ENCODE measurements around the gene SMIM14.

The SMIM14 gene

DNA sequence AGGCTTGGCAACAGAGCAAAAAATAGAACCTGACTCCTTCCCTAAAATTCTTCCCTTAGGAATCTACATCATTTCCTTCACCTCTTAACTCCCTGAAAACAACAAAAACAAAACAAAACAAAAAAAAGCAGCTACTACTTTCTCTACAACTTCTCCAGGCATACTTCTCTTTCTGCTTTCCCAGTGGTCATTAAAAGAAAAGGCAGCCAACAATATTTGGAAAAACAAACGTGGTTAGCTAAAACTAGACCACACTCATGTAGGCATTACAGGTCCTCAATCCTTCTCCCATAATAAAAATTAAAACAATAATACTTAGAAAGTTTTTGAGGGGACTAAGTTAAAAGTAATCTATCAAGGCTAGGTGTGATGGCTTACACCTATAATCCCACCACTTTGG is 29.0 kb upstream of the SMIM14 start:
- POLR2A ChIA-PET (ENCODE audit: low non-redundant PET) = no interaction called here
- CTCF ChIA-PET = no interaction called here
- no peak for DNase-seq (ENCODE audit: low spot score)
- TF ChIP-seq, protein P1, sequence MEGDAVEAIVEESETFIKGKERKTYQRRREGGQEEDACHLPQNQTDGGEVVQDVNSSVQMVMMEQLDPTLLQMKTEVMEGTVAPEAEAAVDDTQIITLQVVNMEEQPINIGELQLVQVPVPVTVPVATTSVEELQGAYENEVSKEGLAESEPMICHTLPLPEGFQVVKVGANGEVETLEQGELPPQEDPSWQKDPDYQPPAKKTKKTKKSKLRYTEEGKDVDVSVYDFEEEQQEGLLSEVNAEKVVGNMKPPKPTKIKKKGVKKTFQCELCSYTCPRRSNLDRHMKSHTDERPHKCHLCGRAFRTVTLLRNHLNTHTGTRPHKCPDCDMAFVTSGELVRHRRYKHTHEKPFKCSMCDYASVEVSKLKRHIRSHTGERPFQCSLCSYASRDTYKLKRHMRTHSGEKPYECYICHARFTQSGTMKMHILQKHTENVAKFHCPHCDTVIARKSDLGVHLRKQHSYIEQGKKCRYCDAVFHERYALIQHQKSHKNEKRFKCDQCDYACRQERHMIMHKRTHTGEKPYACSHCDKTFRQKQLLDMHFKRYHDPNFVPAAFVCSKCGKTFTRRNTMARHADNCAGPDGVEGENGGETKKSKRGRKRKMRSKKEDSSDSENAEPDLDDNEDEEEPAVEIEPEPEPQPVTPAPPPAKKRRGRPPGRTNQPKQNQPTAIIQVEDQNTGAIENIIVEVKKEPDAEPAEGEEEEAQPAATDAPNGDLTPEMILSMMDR (conservative IDR thresholded peaks at IDR 0.05; ENCODE audit: low read depth) = no peak
- H3K27ac ChIP-seq = no peak overlapping the region

DNA sequence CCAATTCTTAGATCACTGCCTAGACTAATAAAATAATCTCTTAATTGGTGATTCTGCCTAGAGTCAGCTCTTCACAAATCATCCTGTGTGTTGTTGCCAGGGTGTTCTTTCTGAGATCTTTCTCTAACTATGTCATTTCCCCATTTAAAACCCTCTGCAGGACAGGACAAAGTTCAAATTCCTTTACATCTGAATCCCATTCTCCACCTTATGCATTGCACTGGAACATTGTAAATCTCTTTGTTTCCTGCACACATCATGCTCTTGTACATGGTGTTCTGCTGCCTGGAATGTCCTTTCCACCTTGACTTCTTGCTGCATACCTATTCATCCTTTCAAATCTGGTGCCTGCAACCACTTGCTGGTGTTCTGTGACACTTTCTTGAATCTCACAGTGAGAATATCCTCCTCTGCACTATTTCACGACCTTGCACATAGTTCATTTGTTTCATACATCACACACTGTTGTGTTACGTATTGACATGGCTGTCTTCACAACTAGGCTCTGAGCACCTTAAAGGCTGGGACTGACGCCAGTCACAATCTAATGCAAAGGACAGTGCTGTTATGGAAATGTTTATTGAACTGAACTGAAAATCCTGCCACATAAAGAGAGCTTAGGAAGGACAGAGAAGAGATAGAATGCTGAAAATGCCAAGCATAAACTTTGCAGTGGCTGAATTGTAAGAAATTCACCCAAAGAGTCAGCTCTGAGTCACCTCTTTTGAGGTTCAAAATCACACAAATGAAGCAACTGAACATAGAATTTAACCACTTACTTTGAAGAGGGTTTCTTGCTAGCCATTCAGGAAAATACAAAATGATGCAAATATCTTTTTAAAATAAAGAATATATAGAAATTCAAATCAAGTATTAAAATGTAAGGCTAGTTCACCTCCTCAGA is 26.4 kb upstream of the SMIM14 start:
- TF ChIP-seq, protein P1 (conservative IDR thresholded peaks at IDR 0.05; ENCODE audit: low read depth) = no peak
- POLR2A ChIA-PET (ENCODE audit: low non-redundant PET) = no interaction called here
- no peak for DNase-seq (ENCODE audit: low spot score)
- CTCF ChIA-PET = no interaction called here
- H3K27ac ChIP-seq = no peak overlapping the region

DNA sequence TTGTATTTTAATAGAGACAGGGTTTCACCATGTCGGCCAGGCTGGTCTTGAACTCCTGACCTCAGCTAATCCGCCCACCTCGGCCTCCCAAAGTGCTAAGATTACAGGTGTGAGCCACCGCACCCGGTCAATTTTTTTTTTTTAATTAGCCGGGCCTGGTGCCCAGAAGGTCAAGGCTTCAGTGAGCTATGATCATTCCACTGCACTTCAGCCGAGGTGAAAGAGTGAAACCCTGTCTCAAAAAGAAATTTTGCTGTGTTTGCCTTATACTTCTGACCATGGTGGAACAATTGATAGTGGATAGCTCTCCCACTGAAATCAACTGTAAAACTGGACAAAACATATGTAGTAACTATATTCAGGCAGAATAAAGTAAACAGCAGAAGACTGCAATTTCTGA is 24.0 kb upstream of the SMIM14 start:
- POLR2A ChIA-PET (ENCODE audit: low non-redundant PET) = interaction anchor here (0.6 kb wide), 1 partner anchor 762 kb away, joined by 4 read pairs; no protein-coding TSS in a partner anchor
- CTCF ChIA-PET = no interaction called here
- TF ChIP-seq, protein P1 (conservative IDR thresholded peaks at IDR 0.05; ENCODE audit: low read depth) = no peak
- DNase-seq (ENCODE audit: low spot score) = no peak
- no peak overlapping the region for H3K27ac ChIP-seq

DNA sequence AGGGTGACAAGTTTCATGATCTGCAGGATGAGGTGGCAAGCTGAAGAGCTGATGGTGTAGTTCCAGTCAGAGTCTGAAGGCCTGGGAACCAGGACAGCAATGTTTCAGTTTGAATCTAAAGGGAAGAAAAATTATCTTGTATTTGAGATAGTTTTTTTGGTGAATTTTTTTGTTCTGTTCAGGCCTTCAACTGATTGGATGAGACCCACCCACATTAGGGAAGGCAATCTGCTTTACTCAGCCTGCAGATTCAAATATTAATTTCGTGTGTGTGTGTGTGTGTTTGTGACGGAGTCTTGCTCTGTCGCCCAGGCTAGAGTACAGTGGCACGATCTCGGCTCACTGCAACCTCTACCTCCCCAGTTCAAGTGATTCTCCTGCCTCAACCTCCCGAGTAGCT is 22.1 kb upstream of the SMIM14 start:
- TF ChIP-seq, protein P1 (conservative IDR thresholded peaks at IDR 0.05; ENCODE audit: low read depth) = no peak
- POLR2A ChIA-PET (ENCODE audit: low non-redundant PET) = no interaction called here
- CTCF ChIA-PET = interaction anchor here (0.6 kb wide), 1 partner anchor 36 kb away, joined by 5 read pairs; no protein-coding TSS in a partner anchor
- H3K27ac ChIP-seq = no peak overlapping the region
- DNase-seq (ENCODE audit: low spot score) = no peak

DNA sequence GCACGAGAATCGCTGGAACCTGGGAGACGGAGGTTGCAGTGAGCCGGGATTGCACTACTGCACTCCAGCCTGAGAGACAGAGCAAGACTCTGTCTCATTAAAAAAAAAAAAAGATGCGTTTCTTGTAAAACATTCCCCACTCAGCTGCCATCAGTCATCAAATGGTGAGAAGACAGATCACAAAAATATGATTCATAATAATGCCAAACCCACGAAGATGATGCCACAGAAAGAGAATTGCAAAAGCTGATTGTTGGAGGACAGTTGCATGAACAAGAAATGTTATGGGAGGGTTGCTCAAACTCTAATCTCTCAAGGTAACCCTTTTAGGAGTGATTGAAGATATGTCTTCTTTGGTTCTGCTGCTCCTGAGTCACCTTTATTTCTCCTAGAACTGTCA is 21.4 kb upstream of the SMIM14 start:
- CTCF ChIA-PET = interaction anchor here (0.6 kb wide), 1 partner anchor 36 kb away, joined by 5 read pairs; no protein-coding TSS in a partner anchor
- TF ChIP-seq, protein P1 (conservative IDR thresholded peaks at IDR 0.05; ENCODE audit: low read depth) = no peak
- POLR2A ChIA-PET (ENCODE audit: low non-redundant PET) = no interaction called here
- DNase-seq (ENCODE audit: low spot score) = no peak
- H3K27ac ChIP-seq = no peak overlapping the region

DNA sequence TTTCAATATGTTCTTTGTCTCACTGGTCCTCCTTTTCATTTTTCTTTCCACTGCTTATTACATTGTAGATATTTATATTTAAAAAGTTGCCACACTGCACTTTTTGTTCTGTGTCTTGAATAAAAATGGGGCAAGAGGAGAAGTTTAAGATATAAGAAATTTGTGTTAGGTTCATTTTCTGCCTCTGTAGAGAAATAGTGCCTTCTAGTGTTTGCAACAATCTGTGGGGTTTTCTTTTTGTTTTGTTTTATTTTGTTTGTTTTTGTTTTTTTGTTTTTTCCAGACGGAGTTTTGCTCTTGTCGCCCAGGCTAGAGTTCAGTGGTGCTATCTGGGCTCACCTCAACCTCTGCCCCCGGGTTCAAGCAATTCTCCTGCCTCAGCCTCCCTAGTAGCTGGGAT is 20.1 kb upstream of the SMIM14 start:
- CTCF ChIA-PET = interaction anchor here (0.6 kb wide), 2 partner anchors 189 to 218 kb away, joined by 3 read pairs; no protein-coding TSS in a partner anchor
- POLR2A ChIA-PET (ENCODE audit: low non-redundant PET) = no interaction called here
- TF ChIP-seq, protein P1 (conservative IDR thresholded peaks at IDR 0.05; ENCODE audit: low read depth) = no peak
- DNase-seq (ENCODE audit: low spot score) = no peak
- no peak overlapping the region for H3K27ac ChIP-seq

Data from RWPE1 (cell line).